GM21717 (cell line): ENCODE data around the gene ALG10B.

ENCODE experiments used
- ATAC-seq: cut with Tn5 transposase; IDR thresholded peaks from one replicate; pipeline ENCODE4 v1.9.1; 2021; ENCODE audit warnings: mild to moderate bottlenecking, moderate library complexity; ENCODE audit not compliant: unreplicated experiment

ALG10B gene

DNA sequence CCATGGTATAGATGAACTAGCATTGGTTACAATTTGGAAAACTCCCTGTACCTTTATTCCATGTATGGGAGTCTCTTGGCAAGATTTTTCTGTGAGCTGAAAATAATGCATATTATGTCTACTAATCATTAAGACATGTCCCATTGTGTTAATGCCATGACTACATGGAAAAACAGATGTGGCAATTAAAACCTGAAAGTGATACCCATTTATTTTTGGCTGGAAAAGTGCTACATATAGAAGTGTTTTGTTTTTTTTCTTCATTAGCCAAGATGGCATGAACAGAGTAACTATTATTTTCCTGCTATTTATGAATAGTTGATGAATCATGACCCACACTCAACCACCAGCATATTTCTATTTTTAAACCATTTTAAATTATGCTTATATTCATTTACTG, 58.2 kb downstream of the ALG10B start:
- no peak for ATAC-seq
